ENCODE results near the gene SLAIN1. TPM values are rescaled to one million over a fixed set of nuclear protein-coding genes. Genes with fewer than 3 reads are reported as not detected.

Gene SLAIN1
- total and polyA plus RNA-seq, 2 donors (not counting 3 experiments of a cell fraction or from before 2014, with no cell fraction given), result 4.1 to 4.3 TPM

- dilution Hi-C loops (cut with MboI; ENCODE audit: extremely low pct_ligation_motif_present, low sequenced_read_pairs) (no loop called here), intact Hi-C loops (cut with micrococcal nuclease) (no loop called here)
- Histone ChIP-seq H3K36me3 (ENCODE audit: control insufficient read depth in 2 of 2, extremely low read depth in 1 of 2, insufficient read depth in 2 of 2, low read length in 2 of 2) (no peaks in the 10 kb centered on the region), H3K9me3 (replicated peaks; ENCODE audit: control insufficient read depth, insufficient read depth, low read length) (no peaks in the 10 kb centered on the region), H3K4me1 (ENCODE audit: control insufficient read depth, extremely low read depth, insufficient read depth, low read length) (no peaks in the 10 kb centered on the region), H3K27me3 (ENCODE audit: control insufficient read depth in 2 of 2, insufficient read depth in 2 of 2, low read length in 2 of 2) (no peaks in the 10 kb centered on the region), H3K4me3 (replicated peaks in 1 of 3; ENCODE audit: insufficient read depth in 1 of 3, low read depth in 1 of 3, low read length in 3 of 3) (no peak overlapping the region), H3K4me2 (ENCODE audit: insufficient read depth, low read length) (no peak overlapping the region), H3K79me2 (ENCODE audit: control insufficient read depth, insufficient read depth, low read length) (no peaks in the 10 kb centered on the region), H3K9me1 (replicated peaks; ENCODE audit: control insufficient read depth, extremely low read depth, insufficient read depth, low read length) (no peaks in the 10 kb centered on the region), H3K9ac (replicated peaks; ENCODE audit: extremely low read depth, insufficient read depth, low read length) (no peak overlapping the region), H4K20me1 (replicated peaks; ENCODE audit: control insufficient read depth, extremely low read depth, insufficient read depth, low read length) (no peaks in the 10 kb centered on the region), H3K27ac (ENCODE audit: insufficient read depth, low read depth, low read length) (no peak overlapping the region), H2AFZ (ENCODE audit: low read depth, low read length) (no peak overlapping the region)
- no peak for DNase-seq (ENCODE audit: low read depth, low spot score)
- no TSS peak for BruUV-seq (replicated peaks)
- CTCF ChIA-PET, result no interaction called here
- FAIRE-seq, result no peak
- TF ChIP-seq MYC (IDR thresholded peaks at IDR 0.05; ENCODE audit: low read depth, low read length) (no peak), JUN (IDR thresholded peaks at IDR 0.05; ENCODE audit: borderline replicate concordance, insufficient read depth, insufficient read length, low read depth) (no peak), POLR2A (IDR thresholded peaks at IDR 0.05; ENCODE audit: low read depth, low read length) (no peak), CTCF (IDR thresholded peaks at IDR 0.05; ENCODE audit: extremely low read depth in 1 of 2, insufficient read depth in 1 of 2, low read depth in 1 of 2, low read length in 2 of 2) (no peak), GATA2 (IDR thresholded peaks at IDR 0.05; ENCODE audit: insufficient read depth, insufficient read length, low read depth, low read length) (no peak), EZH2 (IDR thresholded peaks at IDR 0.05; ENCODE audit: borderline replicate concordance, low read depth, low read length, severe bottlenecking) (no peak), FOS (IDR thresholded peaks at IDR 0.05; ENCODE audit: borderline replicate concordance, insufficient read depth, low read length) (no peak), POLR2AphosphoS5 (IDR thresholded peaks at IDR 0.05; ENCODE audit: insufficient read depth, low read depth, low read length) (no peak)
- TF ChIP-seq, protein P1, sequence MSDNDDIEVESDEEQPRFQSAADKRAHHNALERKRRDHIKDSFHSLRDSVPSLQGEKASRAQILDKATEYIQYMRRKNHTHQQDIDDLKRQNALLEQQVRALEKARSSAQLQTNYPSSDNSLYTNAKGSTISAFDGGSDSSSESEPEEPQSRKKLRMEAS (IDR thresholded peaks at IDR 0.05; ENCODE audit: insufficient read depth, insufficient read length), result no peak
- POLR2A ChIA-PET, result no interaction called here
These were observed 19.2 kb downstream of the SLAIN1 start for GRCh38 chr13:77716692-77717091.
